ENCODE measurements around the gene CCDC146. TPM values are rescaled to one million over a fixed set of nuclear protein-coding genes. Genes with fewer than 3 reads are reported as not detected.
"Not testable (repeated sequence)": the region's sequence is repeated elsewhere in the genome, so short reads cannot be mapped to it uniquely, and the experiment has no call there.

CCDC146 gene
- total and polyA plus RNA-seq, 7 experiments from 2014 or later, result 0.98 to 15.6 (median 14.5) TPM

GRCh38 chr7:77138668-77139067 is 16.3 kb downstream of the CCDC146 start:
- H3K4me3 Mint-ChIP-seq; H3K4me1 Mint-ChIP-seq; H3K9me3 ChIP-seq (ENCODE audit: control insufficient read depth in 2 of 3, low read length in 3 of 3); intact Hi-C loops (cut with micrococcal nuclease); H3K27me3 Mint-ChIP-seq; H3K27ac Mint-ChIP-seq; H3K27ac ChIP-seq (ENCODE audit: low read depth, low read length); H3K36me3 ChIP-seq (ENCODE audit: control insufficient read depth in 2 of 3, insufficient read depth in 3 of 3, low read length in 3 of 3); H3K4me3 ChIP-seq (ENCODE audit: low read length); H3K4me1 ChIP-seq (ENCODE audit: control insufficient read depth in 2 of 2, insufficient read depth in 2 of 2, low read length in 2 of 2); DNase-seq; CTCF ChIA-PET; H3K27me3 ChIP-seq (ENCODE audit: control insufficient read depth in 2 of 2, insufficient read depth in 2 of 2, low read length in 2 of 2); POLR2A ChIA-PET; ATAC-seq: not testable (repeated sequence)
- H3K9me3 Mint-ChIP-seq, result peaks cover 0 to 13% (median 3%) of the 10 kb centered on the region in 11 donors
- H3K36me3 Mint-ChIP-seq, result peaks cover 0 to 10% (median 0%) of the 10 kb centered on the region in 5 donors

GRCh38 chr7:77140291-77140690 is 17.9 kb downstream of the CCDC146 start:
- H3K4me1 ChIP-seq (ENCODE audit: control insufficient read depth in 2 of 2, insufficient read depth in 2 of 2, low read length in 2 of 2); H3K27ac Mint-ChIP-seq; H3K27me3 ChIP-seq (ENCODE audit: control insufficient read depth in 2 of 2, insufficient read depth in 2 of 2, low read length in 2 of 2); CTCF ChIA-PET; intact Hi-C loops (cut with micrococcal nuclease); DNase-seq; H3K36me3 ChIP-seq (ENCODE audit: control insufficient read depth in 2 of 3, insufficient read depth in 3 of 3, low read length in 3 of 3); H3K27me3 Mint-ChIP-seq; H3K4me1 Mint-ChIP-seq; H3K4me3 Mint-ChIP-seq; POLR2A ChIA-PET; H3K27ac ChIP-seq (ENCODE audit: low read depth, low read length); ATAC-seq; H3K4me3 ChIP-seq (ENCODE audit: low read length); H3K9me3 ChIP-seq (ENCODE audit: control insufficient read depth in 2 of 3, low read length in 3 of 3): not testable (repeated sequence)
- peaks cover 3 to 13% (median 4%) of the 10 kb centered on the region in 5 donors for H3K36me3 Mint-ChIP-seq
- peaks cover 0 to 18% (median 12%) of the 10 kb centered on the region in 11 donors for H3K9me3 Mint-ChIP-seq

GRCh38 chr7:77152232-77152631 is 29.8 kb downstream of the CCDC146 start:
- DNase-seq; H3K9me3 ChIP-seq (ENCODE audit: control insufficient read depth in 2 of 3, low read length in 3 of 3); H3K4me1 ChIP-seq (ENCODE audit: control insufficient read depth in 2 of 2, insufficient read depth in 2 of 2, low read length in 2 of 2); H3K27ac Mint-ChIP-seq; H3K4me3 ChIP-seq (ENCODE audit: low read length); POLR2A ChIA-PET; CTCF ChIA-PET; H3K4me3 Mint-ChIP-seq; H3K9me3 Mint-ChIP-seq; H3K27me3 ChIP-seq (ENCODE audit: control insufficient read depth in 2 of 2, insufficient read depth in 2 of 2, low read length in 2 of 2); H3K27ac ChIP-seq (ENCODE audit: low read depth, low read length); intact Hi-C loops (cut with micrococcal nuclease); H3K27me3 Mint-ChIP-seq; ATAC-seq; H3K36me3 ChIP-seq (ENCODE audit: control insufficient read depth in 2 of 3, insufficient read depth in 3 of 3, low read length in 3 of 3): not testable (repeated sequence)
- H3K36me3 Mint-ChIP-seq, result peaks cover 4 to 12% (median 8%) of the 10 kb centered on the region in 5 donors
- peaks cover 0 to 12% (median under 1%) of the 10 kb centered on the region in 7 donors for H3K4me1 Mint-ChIP-seq

- intact Hi-C loops (cut with micrococcal nuclease); CTCF ChIA-PET; H3K4me3 Mint-ChIP-seq; H3K27me3 ChIP-seq (ENCODE audit: control insufficient read depth in 2 of 2, insufficient read depth in 2 of 2, low read length in 2 of 2); H3K9me3 ChIP-seq (ENCODE audit: control insufficient read depth in 2 of 3, low read length in 3 of 3); H3K36me3 ChIP-seq (ENCODE audit: control insufficient read depth in 2 of 3, insufficient read depth in 3 of 3, low read length in 3 of 3); H3K4me3 ChIP-seq (ENCODE audit: low read length); H3K27ac ChIP-seq (ENCODE audit: low read depth, low read length); H3K27me3 Mint-ChIP-seq; H3K4me1 ChIP-seq (ENCODE audit: control insufficient read depth in 2 of 2, insufficient read depth in 2 of 2, low read length in 2 of 2); H3K9me3 Mint-ChIP-seq; POLR2A ChIA-PET; DNase-seq: not testable (repeated sequence)
- peaks cover 0 to 15% (median 0%) of the 10 kb centered on the region in 5 donors for H3K36me3 Mint-ChIP-seq
- H3K4me1 Mint-ChIP-seq, result peaks cover 0 to 24% (median 5%) of the 10 kb centered on the region in 7 donors
- ATAC-seq, result peak; percentile 83
- peak overlapping the region in 1 of 9 donors; percentile 40 for H3K27ac Mint-ChIP-seq
Observed at GRCh38 chr7:77154917-77155464, 32.6 kb downstream of the CCDC146 start.

- Mint-ChIP-seq H3K36me3 (peaks cover 0 to 15% (median 0%) of the 10 kb centered on the region in 5 donors), H3K27ac (peak overlapping the region in 1 of 9 donors; percentile 73), H3K4me1 (peaks cover 0 to 24% (median 5%) of the 10 kb centered on the region in 7 donors), H3K4me3 (peak overlapping the region in 1 of 10 donors; percentile 30)
- H3K9me3 ChIP-seq (ENCODE audit: control insufficient read depth in 2 of 3, low read length in 3 of 3); H3K27me3 ChIP-seq (ENCODE audit: control insufficient read depth in 2 of 2, insufficient read depth in 2 of 2, low read length in 2 of 2); H3K36me3 ChIP-seq (ENCODE audit: control insufficient read depth in 2 of 3, insufficient read depth in 3 of 3, low read length in 3 of 3); ATAC-seq; CTCF ChIA-PET; H3K4me1 ChIP-seq (ENCODE audit: control insufficient read depth in 2 of 2, insufficient read depth in 2 of 2, low read length in 2 of 2); H3K9me3 Mint-ChIP-seq; DNase-seq; H3K27ac ChIP-seq (ENCODE audit: low read depth, low read length); H3K27me3 Mint-ChIP-seq; intact Hi-C loops (cut with micrococcal nuclease); POLR2A ChIA-PET; H3K4me3 ChIP-seq (ENCODE audit: low read length): not testable (repeated sequence)
Observed at GRCh38 chr7:77155601-77156377, 33.4 kb downstream of the CCDC146 start.

GRCh38 chr7:77157034-77157433 is 34.6 kb downstream of the CCDC146 start:
- H3K9me3 Mint-ChIP-seq; H3K4me1 ChIP-seq (ENCODE audit: control insufficient read depth in 2 of 2, insufficient read depth in 2 of 2, low read length in 2 of 2); H3K27me3 Mint-ChIP-seq; CTCF ChIA-PET; H3K27ac ChIP-seq (ENCODE audit: low read depth, low read length); POLR2A ChIA-PET; H3K9me3 ChIP-seq (ENCODE audit: control insufficient read depth in 2 of 3, low read length in 3 of 3); DNase-seq; H3K27me3 ChIP-seq (ENCODE audit: control insufficient read depth in 2 of 2, insufficient read depth in 2 of 2, low read length in 2 of 2); H3K36me3 ChIP-seq (ENCODE audit: control insufficient read depth in 2 of 3, insufficient read depth in 3 of 3, low read length in 3 of 3); intact Hi-C loops (cut with micrococcal nuclease); H3K4me3 ChIP-seq (ENCODE audit: low read length): not testable (repeated sequence)
- ATAC-seq, result peak; percentile 46
- peaks cover 0 to 15% (median 0%) of the 10 kb centered on the region in 5 donors for H3K36me3 Mint-ChIP-seq
- H3K4me1 Mint-ChIP-seq, result peaks cover 0 to 24% (median 5%) of the 10 kb centered on the region in 7 donors
- peak overlapping the region in 1 of 9 donors; percentile 90 for H3K27ac Mint-ChIP-seq
- peak overlapping the region in 1 of 10 donors; percentile 61 for H3K4me3 Mint-ChIP-seq

GRCh38 chr7:77157446-77157845 is 35.0 kb downstream of the CCDC146 start:
- Mint-ChIP-seq H3K36me3 (peaks cover 0 to 14% (median 0%) of the 10 kb centered on the region in 5 donors), H3K9me3 (peaks cover 0 to 6% (median 0%) of the 10 kb centered on the region in 11 donors), H3K27me3 (no peaks in the 10 kb centered on the region), H3K4me3 (peak overlapping the region in 1 of 10 donors; percentile 61), H3K4me1 (peaks cover 0 to 24% (median 5%) of the 10 kb centered on the region in 7 donors), H3K27ac (peak overlapping the region in 1 of 9 donors; percentile 90)
- no peaks in the 10 kb centered on the region for H3K36me3 ChIP-seq (ENCODE audit: control insufficient read depth in 2 of 3, insufficient read depth in 3 of 3, low read length in 3 of 3)
- H3K4me1 ChIP-seq (ENCODE audit: control insufficient read depth in 2 of 2, insufficient read depth in 2 of 2, low read length in 2 of 2), result no peaks in the 10 kb centered on the region
- no peak overlapping the region for H3K4me3 ChIP-seq (ENCODE audit: low read length)
- H3K27ac ChIP-seq (ENCODE audit: low read depth, low read length), result no peak overlapping the region
- CTCF ChIA-PET, result no interaction called here
- POLR2A ChIA-PET, result no interaction called here
- H3K9me3 ChIP-seq (ENCODE audit: control insufficient read depth in 2 of 3, low read length in 3 of 3), result no peaks in the 10 kb centered on the region
- no peak for DNase-seq
- no peaks in the 10 kb centered on the region for H3K27me3 ChIP-seq (ENCODE audit: control insufficient read depth in 2 of 2, insufficient read depth in 2 of 2, low read length in 2 of 2)
- ATAC-seq, result peak; percentile 78
- intact Hi-C loops (cut with micrococcal nuclease), result no loop called here
